HEK293T (cell line): ENCODE data around the gene ADH7.

Source experiments
- CTCF ChIA-PET: fragments of 350-600 bp; formaldehyde crosslinking; extraction: SDS; loops from one replicate; lab custom pipeline; 2021; ENCODE audit warnings: antibody characterized with exemption, inconsistent platforms; lab: Yijun Ruan, JAX
- POLR2A ChIA-PET: fragments of 350-600 bp; formaldehyde crosslinking; extraction: SDS; loops from one replicate; lab custom pipeline; 2020; ENCODE audit warnings: antibody characterized with exemption, inconsistent platforms; lab: Yijun Ruan, JAX
- DNase-seq: peaks from one replicate; pipeline ENCODE4 v3.0.0; 2012; ENCODE audit warnings: mixed read lengths; ENCODE audit errors: extremely low spot score
- ARNT ChIP-seq: fragments of 450-650 bp; IDR thresholded peaks from 2 replicates; pipeline ENCODE4 v1.6.1; 2017; ENCODE audit warnings: mild to moderate bottlenecking
- BHLHE40 ChIP-seq: fragments of 450-650 bp; IDR thresholded peaks from 2 replicates; pipeline ENCODE4 v1.6.1; 2016; ENCODE audit warnings: mild to moderate bottlenecking, moderate library complexity, borderline replicate concordance
- CTBP1 ChIP-seq: fragments of 450-650 bp; IDR thresholded peaks from 2 replicates; pipeline ENCODE4 v1.6.1; 2016; ENCODE audit warnings: borderline replicate concordance
- ELF4 ChIP-seq: fragments of 450-650 bp; IDR thresholded peaks from 2 replicates; pipeline ENCODE4 v1.6.1; 2017; ENCODE audit warnings: antibody characterized with exemption
- FOXA1 ChIP-seq: fragments of 450-650 bp; IDR thresholded peaks from 2 replicates; pipeline ENCODE4 v1.6.1; 2016; ENCODE audit warnings: mild to moderate bottlenecking
- FOXK2 ChIP-seq: fragments of 450-650 bp; IDR thresholded peaks from 2 replicates; pipeline ENCODE4 v1.6.1; 2016; ENCODE audit warnings: mild to moderate bottlenecking
- FOXM1 ChIP-seq: fragments of 450-650 bp; IDR thresholded peaks from 2 replicates; pipeline ENCODE4 v1.6.1; 2017; ENCODE audit warnings: mild to moderate bottlenecking, borderline replicate concordance
- HDGF ChIP-seq: fragments of 450-650 bp; IDR thresholded peaks from 2 replicates; pipeline ENCODE4 v1.6.1; 2017; ENCODE audit warnings: antibody characterized with exemption, borderline replicate concordance
- L3MBTL2 ChIP-seq: fragments of 450-650 bp; conservative IDR thresholded peaks from 2 replicates; pipeline ENCODE4 v1.6.1; 2016; ENCODE audit warnings: mild to moderate bottlenecking
- LEF1 ChIP-seq: fragments of 450-650 bp; IDR thresholded peaks from 2 replicates; pipeline ENCODE4 v1.6.1; 2017; ENCODE audit warnings: mild to moderate bottlenecking, borderline replicate concordance
- NFRKB ChIP-seq: fragments of 450-650 bp; IDR thresholded peaks from 2 replicates; pipeline ENCODE4 v1.6.1; 2016; ENCODE audit warnings: mild to moderate bottlenecking, moderate library complexity
- PKNOX1 ChIP-seq: fragments of 450-650 bp; IDR thresholded peaks from 2 replicates; pipeline ENCODE4 v1.6.1; 2016
- SP1 ChIP-seq: fragments of 450-650 bp; IDR thresholded peaks from 2 replicates; pipeline ENCODE4 v1.6.1; 2017
- SUZ12 ChIP-seq: fragments of 450-650 bp; IDR thresholded peaks from 2 replicates; pipeline ENCODE4 v1.6.1; 2016; ENCODE audit warnings: mild to moderate bottlenecking
- TARDBP ChIP-seq: fragments of 450-650 bp; IDR thresholded peaks from 2 replicates; pipeline ENCODE4 v1.6.1; 2016
- ZNF384 ChIP-seq: fragments of 450-650 bp; IDR thresholded peaks from 2 replicates; pipeline ENCODE4 v1.6.1; 2016

The ADH7 gene

GRCh38 chr4:99468889-99469288, 33.7 kb upstream of the ADH7 start:
- DNase-seq = no peak
- ChIA-PET POLR2A (no interaction called here), CTCF (no interaction called here)

GRCh38 chr4:99467887-99468286, 32.7 kb upstream of the ADH7 start:
- POLR2A ChIA-PET = no interaction called here
- CTCF ChIA-PET = no interaction called here
- DNase-seq = no peak
- TF ChIP-seq SUZ12 = no peak
- no peak for TF ChIP-seq LEF1
- TF ChIP-seq SP1 = no peak

More at GRCh38 chr4:99468889-99469288, 33.7 kb upstream of the ADH7 start:
- TF ChIP-seq SP1 = no peak
- no peak for TF ChIP-seq CTBP1
- TF ChIP-seq FOXM1 = no peak

GRCh38 chr4:99463566-99463965, 28.4 kb upstream of the ADH7 start:
- TF ChIP-seq ELF4 = no peak
- TF ChIP-seq BHLHE40 = no peak
- TF ChIP-seq HDGF = no peak
- DNase-seq = no peak
- CTCF ChIA-PET = interaction anchor here (0.6 kb wide), 1 partner anchor 191 kb away, joined by 3 read pairs; no protein-coding TSS in a partner anchor
- POLR2A ChIA-PET = no interaction called here

GRCh38 chr4:99462875-99463464, 27.8 kb upstream of the ADH7 start:
- ChIA-PET CTCF (no interaction called here), POLR2A (no interaction called here)
- TF ChIP-seq LEF1 (no peak), SP1 (no peak), HDGF (no peak), TARDBP (no peak), ZNF384 (no peak), CTBP1 (no peak), FOXM1 (no peak), L3MBTL2 (no peak), FOXA1 (no peak), NFRKB (no peak)
- peak; percentile 74 for DNase-seq

GRCh38 chr4:99461623-99462401, 26.7 kb upstream of the ADH7 start:
- POLR2A ChIA-PET = no interaction called here
- CTCF ChIA-PET = no interaction called here
- no peak for TF ChIP-seq HDGF
- no peak for TF ChIP-seq FOXM1
- no peak for TF ChIP-seq FOXA1
- TF ChIP-seq BHLHE40 = no peak
- no peak for TF ChIP-seq TARDBP
- no peak for TF ChIP-seq CTBP1
- TF ChIP-seq FOXK2 = no peak
- no peak for TF ChIP-seq PKNOX1
- TF ChIP-seq L3MBTL2 = no peak
- no peak for TF ChIP-seq SP1
- TF ChIP-seq SUZ12 = no peak
- no peak for TF ChIP-seq NFRKB
- no peak for TF ChIP-seq ELF4
- no peak for TF ChIP-seq ZNF384
- TF ChIP-seq ARNT = no peak
- no peak for TF ChIP-seq LEF1
- no peak for DNase-seq

- no peak for DNase-seq
- POLR2A ChIA-PET = no interaction called here
- CTCF ChIA-PET = interaction anchor here (0.7 kb wide), 1 partner anchor 161 kb away, joined by 3 read pairs; no protein-coding TSS in a partner anchor
- TF ChIP-seq PKNOX1 (no peak), HDGF (no peak)
Measured at GRCh38 chr4:99459546-99460042, 24.5 kb upstream of the ADH7 start.

- TF ChIP-seq FOXK2 (no peak), L3MBTL2 (no peak), ELF4 (no peak), LEF1 (no peak), BHLHE40 (no peak), FOXM1 (no peak), FOXA1 (no peak), ARNT (no peak), ZNF384 (no peak), SP1 (no peak), CTBP1 (no peak), SUZ12 (no peak), HDGF (no peak), TARDBP (no peak), PKNOX1 (no peak), NFRKB (no peak)
- POLR2A ChIA-PET = no interaction called here
- no peak for DNase-seq
- CTCF ChIA-PET = interaction anchor here (0.7 kb wide), 1 partner anchor 161 kb away, joined by 3 read pairs; no protein-coding TSS in a partner anchor
Measured at GRCh38 chr4:99458911-99459447, 23.8 kb upstream of the ADH7 start.
